ENCODE measurements around the gene HECW1. TPM values are rescaled to one million over a fixed set of nuclear protein-coding genes. Genes with fewer than 3 reads are reported as not detected.

HECW1 gene
- total and polyA plus RNA-seq, 2 of the 13 experiments (the other 11 are each of a cell fraction or from before 2014, with no cell fraction given) = not detected

DNA sequence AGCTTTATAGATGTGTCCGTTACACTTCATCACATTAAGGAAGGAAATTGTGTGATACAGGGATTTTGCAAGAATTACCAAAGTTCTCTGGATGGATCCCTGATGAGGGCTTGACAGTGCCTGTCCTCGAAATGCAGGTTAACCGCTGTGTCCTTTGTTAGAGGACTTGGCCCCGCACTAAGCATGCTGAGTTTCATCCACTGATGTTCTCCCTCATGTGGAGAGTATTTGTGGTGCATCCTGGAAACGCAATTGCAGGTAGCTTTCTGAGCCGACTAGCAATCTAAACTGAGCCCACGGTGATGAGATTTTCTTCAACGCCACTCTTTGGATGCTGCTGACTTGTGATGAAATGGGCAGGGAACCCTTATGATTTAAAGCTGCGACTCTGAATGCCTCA lies 398.6 kb downstream of the HECW1 start (continued):
- TF ChIP-seq, protein P1, sequence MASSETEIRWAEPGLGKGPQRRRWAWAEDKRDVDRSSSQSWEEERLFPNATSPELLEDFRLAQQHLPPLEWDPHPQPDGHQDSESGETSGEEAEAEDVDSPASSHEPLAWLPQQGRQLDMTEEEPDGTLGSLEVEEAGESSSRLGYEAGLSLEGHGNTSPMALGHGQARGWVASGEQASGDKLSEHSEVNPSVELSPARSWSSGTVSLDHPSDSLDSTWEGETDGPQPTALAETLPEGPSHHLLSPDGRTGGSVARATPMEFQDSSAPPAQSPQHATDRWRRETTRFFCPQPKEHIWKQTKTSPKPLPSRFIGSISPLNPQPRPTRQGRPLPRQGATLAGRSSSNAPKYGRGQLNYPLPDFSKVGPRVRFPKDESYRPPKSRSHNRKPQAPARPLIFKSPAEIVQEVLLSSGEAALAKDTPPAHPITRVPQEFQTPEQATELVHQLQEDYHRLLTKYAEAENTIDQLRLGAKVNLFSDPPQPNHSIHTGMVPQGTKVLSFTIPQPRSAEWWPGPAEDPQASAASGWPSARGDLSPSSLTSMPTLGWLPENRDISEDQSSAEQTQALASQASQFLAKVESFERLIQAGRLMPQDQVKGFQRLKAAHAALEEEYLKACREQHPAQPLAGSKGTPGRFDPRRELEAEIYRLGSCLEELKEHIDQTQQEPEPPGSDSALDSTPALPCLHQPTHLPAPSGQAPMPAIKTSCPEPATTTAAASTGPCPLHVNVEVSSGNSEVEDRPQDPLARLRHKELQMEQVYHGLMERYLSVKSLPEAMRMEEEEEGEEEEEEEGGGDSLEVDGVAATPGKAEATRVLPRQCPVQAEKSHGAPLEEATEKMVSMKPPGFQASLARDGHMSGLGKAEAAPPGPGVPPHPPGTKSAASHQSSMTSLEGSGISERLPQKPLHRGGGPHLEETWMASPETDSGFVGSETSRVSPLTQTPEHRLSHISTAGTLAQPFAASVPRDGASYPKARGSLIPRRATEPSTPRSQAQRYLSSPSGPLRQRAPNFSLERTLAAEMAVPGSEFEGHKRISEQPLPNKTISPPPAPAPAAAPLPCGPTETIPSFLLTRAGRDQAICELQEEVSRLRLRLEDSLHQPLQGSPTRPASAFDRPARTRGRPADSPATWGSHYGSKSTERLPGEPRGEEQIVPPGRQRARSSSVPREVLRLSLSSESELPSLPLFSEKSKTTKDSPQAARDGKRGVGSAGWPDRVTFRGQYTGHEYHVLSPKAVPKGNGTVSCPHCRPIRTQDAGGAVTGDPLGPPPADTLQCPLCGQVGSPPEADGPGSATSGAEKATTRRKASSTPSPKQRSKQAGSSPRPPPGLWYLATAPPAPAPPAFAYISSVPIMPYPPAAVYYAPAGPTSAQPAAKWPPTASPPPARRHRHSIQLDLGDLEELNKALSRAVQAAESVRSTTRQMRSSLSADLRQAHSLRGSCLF (CRISPR knock-in tag; IDR thresholded peaks at IDR 0.05; ENCODE audit: borderline replicate concordance) = no peak
- TF ChIP-seq FOXA3 (CRISPR knock-in tag; IDR thresholded peaks at IDR 0.05) = peak; percentile 29; the same call in 1 of the 2 replicates
- TF ChIP-seq, protein P2, sequence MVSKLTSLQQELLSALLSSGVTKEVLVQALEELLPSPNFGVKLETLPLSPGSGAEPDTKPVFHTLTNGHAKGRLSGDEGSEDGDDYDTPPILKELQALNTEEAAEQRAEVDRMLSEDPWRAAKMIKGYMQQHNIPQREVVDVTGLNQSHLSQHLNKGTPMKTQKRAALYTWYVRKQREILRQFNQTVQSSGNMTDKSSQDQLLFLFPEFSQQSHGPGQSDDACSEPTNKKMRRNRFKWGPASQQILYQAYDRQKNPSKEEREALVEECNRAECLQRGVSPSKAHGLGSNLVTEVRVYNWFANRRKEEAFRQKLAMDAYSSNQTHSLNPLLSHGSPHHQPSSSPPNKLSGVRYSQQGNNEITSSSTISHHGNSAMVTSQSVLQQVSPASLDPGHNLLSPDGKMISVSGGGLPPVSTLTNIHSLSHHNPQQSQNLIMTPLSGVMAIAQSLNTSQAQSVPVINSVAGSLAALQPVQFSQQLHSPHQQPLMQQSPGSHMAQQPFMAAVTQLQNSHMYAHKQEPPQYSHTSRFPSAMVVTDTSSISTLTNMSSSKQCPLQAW (CRISPR knock-in tag; IDR thresholded peaks at IDR 0.05) = 0 out of 2 replicates have a peak, but pooled peaks have one; percentile 23
- TF ChIP-seq ZNF180 (CRISPR knock-in tag; IDR thresholded peaks at IDR 0.05; ENCODE audit: borderline replicate concordance, low read depth) = no peak
- TF ChIP-seq, protein P3, sequence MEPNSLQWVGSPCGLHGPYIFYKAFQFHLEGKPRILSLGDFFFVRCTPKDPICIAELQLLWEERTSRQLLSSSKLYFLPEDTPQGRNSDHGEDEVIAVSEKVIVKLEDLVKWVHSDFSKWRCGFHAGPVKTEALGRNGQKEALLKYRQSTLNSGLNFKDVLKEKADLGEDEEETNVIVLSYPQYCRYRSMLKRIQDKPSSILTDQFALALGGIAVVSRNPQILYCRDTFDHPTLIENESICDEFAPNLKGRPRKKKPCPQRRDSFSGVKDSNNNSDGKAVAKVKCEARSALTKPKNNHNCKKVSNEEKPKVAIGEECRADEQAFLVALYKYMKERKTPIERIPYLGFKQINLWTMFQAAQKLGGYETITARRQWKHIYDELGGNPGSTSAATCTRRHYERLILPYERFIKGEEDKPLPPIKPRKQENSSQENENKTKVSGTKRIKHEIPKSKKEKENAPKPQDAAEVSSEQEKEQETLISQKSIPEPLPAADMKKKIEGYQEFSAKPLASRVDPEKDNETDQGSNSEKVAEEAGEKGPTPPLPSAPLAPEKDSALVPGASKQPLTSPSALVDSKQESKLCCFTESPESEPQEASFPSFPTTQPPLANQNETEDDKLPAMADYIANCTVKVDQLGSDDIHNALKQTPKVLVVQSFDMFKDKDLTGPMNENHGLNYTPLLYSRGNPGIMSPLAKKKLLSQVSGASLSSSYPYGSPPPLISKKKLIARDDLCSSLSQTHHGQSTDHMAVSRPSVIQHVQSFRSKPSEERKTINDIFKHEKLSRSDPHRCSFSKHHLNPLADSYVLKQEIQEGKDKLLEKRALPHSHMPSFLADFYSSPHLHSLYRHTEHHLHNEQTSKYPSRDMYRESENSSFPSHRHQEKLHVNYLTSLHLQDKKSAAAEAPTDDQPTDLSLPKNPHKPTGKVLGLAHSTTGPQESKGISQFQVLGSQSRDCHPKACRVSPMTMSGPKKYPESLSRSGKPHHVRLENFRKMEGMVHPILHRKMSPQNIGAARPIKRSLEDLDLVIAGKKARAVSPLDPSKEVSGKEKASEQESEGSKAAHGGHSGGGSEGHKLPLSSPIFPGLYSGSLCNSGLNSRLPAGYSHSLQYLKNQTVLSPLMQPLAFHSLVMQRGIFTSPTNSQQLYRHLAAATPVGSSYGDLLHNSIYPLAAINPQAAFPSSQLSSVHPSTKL (CRISPR knock-in tag; IDR thresholded peaks at IDR 0.05) = peak; percentile 46; the same call in 1 of the 2 replicates
- TF ChIP-seq RFX1 (IDR thresholded peaks at IDR 0.05) = no peak
- TF ChIP-seq MYC (CRISPR knock-in tag; IDR thresholded peaks at IDR 0.05; ENCODE audit: borderline replicate concordance) = no peak
- TF ChIP-seq, protein P4, sequence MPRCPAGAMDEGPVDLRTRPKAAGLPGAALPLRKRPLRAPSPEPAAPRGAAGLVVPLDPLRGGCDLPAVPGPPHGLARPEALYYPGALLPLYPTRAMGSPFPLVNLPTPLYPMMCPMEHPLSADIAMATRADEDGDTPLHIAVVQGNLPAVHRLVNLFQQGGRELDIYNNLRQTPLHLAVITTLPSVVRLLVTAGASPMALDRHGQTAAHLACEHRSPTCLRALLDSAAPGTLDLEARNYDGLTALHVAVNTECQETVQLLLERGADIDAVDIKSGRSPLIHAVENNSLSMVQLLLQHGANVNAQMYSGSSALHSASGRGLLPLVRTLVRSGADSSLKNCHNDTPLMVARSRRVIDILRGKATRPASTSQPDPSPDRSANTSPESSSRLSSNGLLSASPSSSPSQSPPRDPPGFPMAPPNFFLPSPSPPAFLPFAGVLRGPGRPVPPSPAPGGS (CRISPR knock-in tag; IDR thresholded peaks at IDR 0.05) = 0 out of 2 replicates have a peak, but pooled peaks have one; percentile 22
- peak; percentile 51; the same call in 1 of the 2 replicates for TF ChIP-seq MIXL1 (CRISPR knock-in tag; IDR thresholded peaks at IDR 0.05)
- TF ChIP-seq ZNF329 (CRISPR knock-in tag; IDR thresholded peaks at IDR 0.05; ENCODE audit: low read depth) = no peak
- TF ChIP-seq, protein P5, sequence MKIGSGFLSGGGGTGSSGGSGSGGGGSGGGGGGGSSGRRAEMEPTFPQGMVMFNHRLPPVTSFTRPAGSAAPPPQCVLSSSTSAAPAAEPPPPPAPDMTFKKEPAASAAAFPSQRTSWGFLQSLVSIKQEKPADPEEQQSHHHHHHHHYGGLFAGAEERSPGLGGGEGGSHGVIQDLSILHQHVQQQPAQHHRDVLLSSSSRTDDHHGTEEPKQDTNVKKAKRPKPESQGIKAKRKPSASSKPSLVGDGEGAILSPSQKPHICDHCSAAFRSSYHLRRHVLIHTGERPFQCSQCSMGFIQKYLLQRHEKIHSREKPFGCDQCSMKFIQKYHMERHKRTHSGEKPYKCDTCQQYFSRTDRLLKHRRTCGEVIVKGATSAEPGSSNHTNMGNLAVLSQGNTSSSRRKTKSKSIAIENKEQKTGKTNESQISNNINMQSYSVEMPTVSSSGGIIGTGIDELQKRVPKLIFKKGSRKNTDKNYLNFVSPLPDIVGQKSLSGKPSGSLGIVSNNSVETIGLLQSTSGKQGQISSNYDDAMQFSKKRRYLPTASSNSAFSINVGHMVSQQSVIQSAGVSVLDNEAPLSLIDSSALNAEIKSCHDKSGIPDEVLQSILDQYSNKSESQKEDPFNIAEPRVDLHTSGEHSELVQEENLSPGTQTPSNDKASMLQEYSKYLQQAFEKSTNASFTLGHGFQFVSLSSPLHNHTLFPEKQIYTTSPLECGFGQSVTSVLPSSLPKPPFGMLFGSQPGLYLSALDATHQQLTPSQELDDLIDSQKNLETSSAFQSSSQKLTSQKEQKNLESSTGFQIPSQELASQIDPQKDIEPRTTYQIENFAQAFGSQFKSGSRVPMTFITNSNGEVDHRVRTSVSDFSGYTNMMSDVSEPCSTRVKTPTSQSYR (CRISPR knock-in tag; IDR thresholded peaks at IDR 0.05; ENCODE audit: borderline replicate concordance) = no peak
- no peak for TF ChIP-seq PTBP1 (IDR thresholded peaks at IDR 0.05; ENCODE audit: low read depth, low read length, poor library complexity, severe bottlenecking)
- no peak for TF ChIP-seq ASH2L (IDR thresholded peaks at IDR 0.05; ENCODE audit: insufficient read length, low read depth, low read length)

All from HepG2 (cell line).